ENCODE data around the gene PRXL2B. TPM values are rescaled to one million over a fixed set of nuclear protein-coding genes. Genes with fewer than 3 reads are reported as not detected.

Gene PRXL2B
- total RNA-seq, 1 experiment from 2014 or later = 21.1 TPM

GRCh38 chr1:2597441-2598328, 11.1 kb downstream of the PRXL2B start:
- DNase-seq (ENCODE audit: low read depth) = no peak

GRCh38 chr1:2598329-2598931, 11.9 kb downstream of the PRXL2B start:
- no peak for DNase-seq (ENCODE audit: low read depth)

GRCh38 chr1:2601721-2602303, 15.2 kb downstream of the PRXL2B start:
- DNase-seq (ENCODE audit: low read depth) = no peak

- DNase-seq (ENCODE audit: low read depth) = no peak
These were observed 15.8 kb downstream of the PRXL2B start for GRCh38 chr1:2602311-2602835.

- DNase-seq (ENCODE audit: low read depth) = no peak
These were observed 16.4 kb downstream of the PRXL2B start for GRCh38 chr1:2602866-2603520.

- DNase-seq (ENCODE audit: low read depth) = no peak
These were observed 17.1 kb downstream of the PRXL2B start for GRCh38 chr1:2603521-2604155.

GRCh38 chr1:2604156-2604843, 17.7 kb downstream of the PRXL2B start:
- DNase-seq (ENCODE audit: low read depth) = no peak

GRCh38 chr1:2604844-2605508, 18.4 kb downstream of the PRXL2B start:
- DNase-seq (ENCODE audit: low read depth) = no peak

GRCh38 chr1:2605509-2606395, 19.2 kb downstream of the PRXL2B start:
- no peak for DNase-seq (ENCODE audit: low read depth)

GRCh38 chr1:2606396-2606880, 19.9 kb downstream of the PRXL2B start:
- no peak for DNase-seq (ENCODE audit: low read depth)

- DNase-seq (ENCODE audit: low read depth) = no peak
These were observed 20.5 kb downstream of the PRXL2B start for GRCh38 chr1:2606881-2607621.

GRCh38 chr1:2607641-2608091, 21.1 kb downstream of the PRXL2B start:
- DNase-seq (ENCODE audit: low read depth) = no peak

- DNase-seq (ENCODE audit: low read depth) = no peak
These were observed 22.9 kb downstream of the PRXL2B start for GRCh38 chr1:2609319-2610035.

GRCh38 chr1:2610036-2610959, 23.7 kb downstream of the PRXL2B start:
- peak; percentile 17 for DNase-seq (ENCODE audit: low read depth)

- no peak for DNase-seq (ENCODE audit: low read depth)
These were observed 24.5 kb downstream of the PRXL2B start for GRCh38 chr1:2611031-2611501.

Data from HT1080 (cell line).